Esophagus mucosa (tissue), 1 donor: ENCODE measurements around the gene MN1. TPM values are rescaled to one million over a fixed set of nuclear protein-coding genes. Genes with fewer than 3 reads are reported as not detected.

ENCODE experiments used
- ATAC-seq: fragments of 200-7000 bp; cut with Tn5 transposase; one replicate; pipeline ENCODE4 v1.9.1; 2020
- total RNA-seq: library from RNA; stranded (reverse); gene quantifications from one replicate; pipeline ENCODE4 v1.2.4, GENCODE V29; 2023
- donor health status: DM: yes; HTN: yes; CAD: no.

The MN1 gene
- 1.7 TPM for total RNA-seq

- peak; percentile 21 for ATAC-seq
Measured at GRCh38 chr22:27801616-27802345, at the start of gene MN1. Gene MN1, minus strand, starts transcription at chr22:27801756. Its CDS starts 1,213 bp downstream, at chr22:27800543.

- ATAC-seq: no peak
Measured at GRCh38 chr22:27850000-27850521, 48.5 kb upstream of the MN1 start.

GRCh38 chr22:27848005-27848404 lies 46.4 kb upstream of the MN1 start:
- no peak for ATAC-seq

- ATAC-seq: no peak
Measured at GRCh38 chr22:27846910-27847309, 45.4 kb upstream of the MN1 start.

- no peak for ATAC-seq
Measured at GRCh38 chr22:27846248-27846757, 44.7 kb upstream of the MN1 start.

GRCh38 chr22:27845644-27846043 lies 44.1 kb upstream of the MN1 start:
- no peak for ATAC-seq

- no peak for ATAC-seq
Measured at GRCh38 chr22:27844656-27845591, 43.4 kb upstream of the MN1 start.

- ATAC-seq: no peak
Measured at GRCh38 chr22:27844256-27844655, 42.7 kb upstream of the MN1 start.

GRCh38 chr22:27843441-27843840 lies 41.9 kb upstream of the MN1 start:
- ATAC-seq: no peak

GRCh38 chr22:27842669-27843431 lies 41.3 kb upstream of the MN1 start:
- no peak for ATAC-seq

GRCh38 chr22:27842201-27842600 lies 40.6 kb upstream of the MN1 start:
- ATAC-seq: no peak

GRCh38 chr22:27840436-27840835 lies 38.9 kb upstream of the MN1 start:
- no peak for ATAC-seq

- ATAC-seq: no peak
Measured at GRCh38 chr22:27839057-27839660, 37.6 kb upstream of the MN1 start.

- peak; percentile 56 for ATAC-seq
Measured at GRCh38 chr22:27836181-27836580, 34.6 kb upstream of the MN1 start.

- no peak for ATAC-seq
Measured at GRCh38 chr22:27835446-27835845, 33.9 kb upstream of the MN1 start.

- ATAC-seq: no peak
Measured at GRCh38 chr22:27834364-27835185, 33.0 kb upstream of the MN1 start.

GRCh38 chr22:27833803-27834202 lies 32.2 kb upstream of the MN1 start:
- ATAC-seq: no peak

GRCh38 chr22:27832606-27833005 lies 31.1 kb upstream of the MN1 start:
- ATAC-seq: no peak

GRCh38 chr22:27829620-27830019 lies 28.1 kb upstream of the MN1 start:
- ATAC-seq: no peak

GRCh38 chr22:27827604-27828587 lies 26.3 kb upstream of the MN1 start:
- ATAC-seq: no peak
